Choroid plexus epithelial cell (primary cell): ENCODE results near the gene FAM107A.
A peak's percentile ranks its signal among the peaks of the same experiment; 100 is the strongest.

Experiments
- DNase-seq: peaks from one replicate; pipeline ENCODE4 v3.0.0-alpha.2; 2010; ENCODE audit warnings: low read depth
- H3K4me3 ChIP-seq: 2 replicates; pipeline ENCODE4 v1.5.1; 2011; ENCODE audit warnings: low read depth, mild to moderate bottlenecking, control low read depth, low read length, moderate library complexity
- TF ChIP-seq, protein P1 (sequence below): conservative IDR thresholded peaks from 2 replicates; pipeline ENCODE4 v1.5.1; 2011; ENCODE audit warnings: low read depth, mild to moderate bottlenecking, control low read depth, inconsistent platforms, low read length, moderate library complexity

The FAM107A gene

DNA sequence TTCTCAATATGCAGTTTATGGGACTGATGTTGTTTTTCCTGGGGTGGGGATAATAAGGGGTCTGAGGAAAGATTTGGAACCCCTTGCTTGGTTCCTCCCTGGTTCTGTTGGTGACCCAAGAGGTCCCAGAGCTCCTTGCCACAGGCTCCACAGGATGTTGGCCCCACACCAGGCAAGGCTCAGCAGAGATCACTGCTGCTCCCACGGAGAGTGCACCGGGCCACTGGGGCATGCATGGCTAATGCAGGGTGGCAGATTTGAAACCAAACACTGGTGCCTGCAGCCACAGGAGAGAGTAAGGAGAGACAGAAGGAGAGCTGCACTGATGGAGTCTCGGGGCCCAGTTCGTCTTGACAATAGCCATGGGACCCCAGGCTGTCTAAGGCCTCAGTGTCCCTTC, 2.5 kb downstream of the FAM107A start:
- TF ChIP-seq, protein P1, sequence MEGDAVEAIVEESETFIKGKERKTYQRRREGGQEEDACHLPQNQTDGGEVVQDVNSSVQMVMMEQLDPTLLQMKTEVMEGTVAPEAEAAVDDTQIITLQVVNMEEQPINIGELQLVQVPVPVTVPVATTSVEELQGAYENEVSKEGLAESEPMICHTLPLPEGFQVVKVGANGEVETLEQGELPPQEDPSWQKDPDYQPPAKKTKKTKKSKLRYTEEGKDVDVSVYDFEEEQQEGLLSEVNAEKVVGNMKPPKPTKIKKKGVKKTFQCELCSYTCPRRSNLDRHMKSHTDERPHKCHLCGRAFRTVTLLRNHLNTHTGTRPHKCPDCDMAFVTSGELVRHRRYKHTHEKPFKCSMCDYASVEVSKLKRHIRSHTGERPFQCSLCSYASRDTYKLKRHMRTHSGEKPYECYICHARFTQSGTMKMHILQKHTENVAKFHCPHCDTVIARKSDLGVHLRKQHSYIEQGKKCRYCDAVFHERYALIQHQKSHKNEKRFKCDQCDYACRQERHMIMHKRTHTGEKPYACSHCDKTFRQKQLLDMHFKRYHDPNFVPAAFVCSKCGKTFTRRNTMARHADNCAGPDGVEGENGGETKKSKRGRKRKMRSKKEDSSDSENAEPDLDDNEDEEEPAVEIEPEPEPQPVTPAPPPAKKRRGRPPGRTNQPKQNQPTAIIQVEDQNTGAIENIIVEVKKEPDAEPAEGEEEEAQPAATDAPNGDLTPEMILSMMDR: no peak
- no peak for DNase-seq
- no peak overlapping the region for H3K4me3 ChIP-seq

DNA sequence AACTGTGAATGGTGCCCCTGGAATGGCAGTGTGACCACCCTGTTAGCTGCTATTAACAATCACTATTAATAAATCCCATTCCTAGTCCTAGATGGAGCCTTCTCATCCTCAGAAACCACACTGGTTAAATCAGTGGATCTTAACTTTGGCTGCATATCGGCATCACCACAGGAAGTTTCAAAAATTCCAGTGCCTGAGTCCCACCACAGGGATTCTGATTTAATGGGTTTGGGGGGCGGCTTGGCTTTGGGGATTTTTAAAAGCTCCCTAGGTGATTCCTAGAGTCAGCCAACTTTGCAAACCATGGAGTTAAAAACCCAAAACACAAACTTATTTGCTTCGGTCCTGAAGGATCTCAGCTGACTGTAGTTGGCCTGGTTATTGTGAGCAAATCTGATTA, 3.1 kb downstream of the FAM107A start:
- TF ChIP-seq, protein P1: no peak
- no peak for DNase-seq
- H3K4me3 ChIP-seq: no peak overlapping the region

DNA sequence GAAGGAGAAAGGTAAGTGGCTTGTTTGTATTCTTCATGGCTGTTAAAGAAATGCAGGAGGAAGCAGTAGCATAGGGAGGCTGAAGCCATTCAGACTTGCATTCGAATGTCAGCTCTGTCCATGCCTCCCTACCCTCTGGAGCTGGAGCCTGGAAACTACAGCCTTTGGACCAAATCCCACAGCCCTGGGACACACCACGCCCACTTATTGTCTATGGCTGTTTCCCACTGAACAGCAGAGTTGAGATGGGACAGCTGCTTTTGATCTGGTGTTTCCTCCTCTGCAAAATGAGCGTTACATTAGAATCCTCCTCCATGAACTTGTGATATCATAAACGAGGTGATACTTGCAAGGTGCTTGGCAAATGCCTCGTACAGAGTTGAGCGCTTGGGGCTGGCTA, 3.6 kb downstream of the FAM107A start:
- DNase-seq: no peak
- H3K4me3 ChIP-seq: no peak overlapping the region
- TF ChIP-seq, protein P1: no peak

DNA sequence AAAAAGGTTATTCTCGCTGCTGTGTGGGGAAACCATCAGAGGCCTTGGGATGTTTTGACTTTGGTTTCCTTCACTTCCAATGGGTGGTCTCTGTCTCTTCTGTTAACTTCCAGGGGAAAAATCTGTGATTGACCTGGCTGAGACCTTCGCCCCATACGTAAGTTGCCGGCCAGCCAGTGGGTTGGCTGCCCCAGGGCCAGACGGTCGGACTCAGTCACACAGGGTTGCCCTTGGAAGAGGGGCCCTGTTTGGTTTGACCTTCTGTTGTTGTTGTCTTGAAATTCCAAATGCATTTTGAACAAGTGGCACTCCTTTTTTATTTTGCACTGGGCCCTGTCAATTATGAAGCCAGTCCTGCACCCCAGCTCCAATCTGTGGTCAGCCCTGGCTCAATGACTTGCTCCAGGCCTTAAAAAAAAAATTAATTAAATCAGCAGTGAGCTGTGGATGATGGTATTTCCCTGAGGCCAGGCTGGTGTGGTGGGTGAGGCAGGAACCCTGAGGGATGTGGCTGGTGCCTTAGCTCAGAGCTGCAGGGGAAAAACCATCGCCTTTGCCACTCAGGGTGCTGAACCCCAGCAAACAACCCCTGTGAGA, 4.5 kb downstream of the FAM107A start:
- H3K4me3 ChIP-seq: no peak overlapping the region
- TF ChIP-seq, protein P1: no peak
- no peak for DNase-seq

DNA sequence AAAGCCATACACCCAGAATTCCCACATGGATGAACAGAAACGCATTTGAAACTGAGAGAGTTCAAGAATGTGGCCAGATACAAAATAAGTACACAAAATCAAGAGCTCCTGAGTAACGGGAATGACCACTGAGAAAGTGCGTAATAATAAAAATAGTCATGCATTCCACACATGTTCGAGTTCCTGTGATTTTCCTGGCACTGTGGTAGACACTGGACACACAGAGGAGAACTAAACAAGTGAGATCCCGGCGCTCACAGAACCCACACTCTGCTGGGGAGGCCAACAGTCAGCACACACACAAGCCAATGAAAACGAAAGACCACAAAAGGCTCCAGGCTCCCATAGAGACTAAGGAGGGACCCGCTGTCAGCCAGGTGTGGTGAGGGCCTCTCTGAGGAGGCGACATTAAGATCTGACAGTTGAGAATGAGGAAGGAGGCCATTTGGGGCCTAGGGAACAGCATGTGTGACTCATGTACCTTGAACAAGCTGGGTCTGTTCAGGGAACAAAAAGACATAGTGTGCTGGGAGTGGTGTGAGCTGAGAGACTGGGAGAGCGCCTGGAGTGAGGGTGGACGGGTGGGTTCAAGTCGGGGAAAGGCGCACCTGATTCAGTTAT, 5.1 kb downstream of the FAM107A start:
- TF ChIP-seq, protein P1: no peak
- no peak overlapping the region for H3K4me3 ChIP-seq
- peak; percentile 66 for DNase-seq

DNA sequence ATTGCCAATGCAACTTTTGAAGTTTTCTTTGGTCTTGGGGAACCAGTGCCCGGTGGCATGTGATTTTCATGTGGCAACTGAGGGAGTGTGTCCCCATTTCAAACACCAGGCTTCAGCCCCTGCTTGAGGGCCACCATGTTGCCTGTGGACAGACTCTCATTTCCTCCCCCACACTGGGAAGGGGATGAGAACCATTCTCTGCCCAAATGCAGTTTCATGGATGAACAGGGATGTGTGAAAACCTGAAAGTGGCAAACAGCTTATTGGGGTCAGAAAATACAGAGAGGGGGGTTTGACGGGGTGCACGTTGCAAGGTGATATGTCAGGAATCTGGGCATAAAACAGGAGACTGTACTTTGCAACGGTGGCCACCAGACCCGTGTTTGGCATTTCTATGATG, 6.3 kb downstream of the FAM107A start:
- TF ChIP-seq, protein P1: no peak
- no peak for DNase-seq
- no peak overlapping the region for H3K4me3 ChIP-seq

DNA sequence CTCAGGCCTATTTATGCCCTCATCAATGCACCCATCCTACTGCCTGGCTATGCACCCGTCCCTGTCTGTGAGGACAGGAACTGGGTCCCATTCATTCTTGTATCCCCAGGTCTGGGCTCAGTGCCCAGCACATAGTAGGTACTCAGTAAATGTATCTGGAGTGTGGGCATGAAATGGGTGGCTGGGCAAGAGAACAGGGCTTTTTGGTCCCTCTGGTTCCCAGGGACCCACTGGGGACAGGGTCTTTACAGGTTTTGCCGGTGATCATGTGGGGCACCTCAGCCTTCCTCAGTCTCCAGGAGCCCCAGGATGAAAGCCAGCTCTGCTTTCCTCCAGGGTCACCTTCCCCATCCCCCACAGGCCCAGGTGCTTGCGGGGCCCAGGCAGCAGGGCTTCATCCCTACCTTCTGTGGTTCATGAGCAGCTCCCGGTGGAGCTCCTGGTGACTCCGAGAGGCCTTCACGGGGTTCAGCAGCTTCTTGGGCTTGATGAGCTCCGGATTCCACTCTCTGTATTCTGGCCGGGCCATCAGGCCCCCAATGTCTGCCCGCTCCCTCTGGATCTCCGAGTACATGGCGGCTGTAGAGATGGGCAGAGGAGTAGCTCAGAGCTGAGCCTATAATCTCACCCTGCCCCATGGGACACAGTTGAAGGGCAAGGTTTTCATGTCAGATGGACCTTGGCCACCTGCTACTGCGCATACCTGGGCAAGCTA, 7.7 kb downstream of the FAM107A start:
- TF ChIP-seq, protein P1: no peak
- DNase-seq: no peak
- no peak overlapping the region for H3K4me3 ChIP-seq
